Breast epithelium (tissue), 4 donors: ENCODE data around the gene ZNF438. TPM values are rescaled to one million over a fixed set of nuclear protein-coding genes. Genes with fewer than 3 reads are reported as not detected.

Experiments
- DNase-seq, 2 donors: peaks; one replicate each; pipeline ENCODE4 v3.0.0-alpha.2; 2019; ENCODE audit warnings: low spot score in 2 of 2
- H3K27ac ChIP-seq, 2 donors: fragments of 200-600 bp; sonication (generic) in 1 of 2; one replicate each; pipeline ENCODE4 v1.5.1; 2016 to 2019; ENCODE audit warnings: mild to moderate bottlenecking in 1 of 2
- H3K27me3 ChIP-seq, 2 donors: fragments of 200-600 bp; sonication (generic) in 1 of 2; one replicate each; pipeline versions ENCODE4 v1.5.1 to v1.6.0; 2017 to 2019; ENCODE audit warnings: control low read depth in 1 of 2, mild to moderate bottlenecking in 1 of 2
- H3K36me3 ChIP-seq: fragments of 200-600 bp; one replicate; pipeline ENCODE4 v1.5.1; 2019
- H3K4me1 ChIP-seq, 2 donors: fragments of 200-600 bp; sonication (generic); one replicate each; pipeline ENCODE4 v1.5.1; 2016 to 2019; ENCODE audit warnings: control low read depth in 1 of 2
- H3K4me3 ChIP-seq, 3 donors: fragments of 200-600 bp; sonication (generic); 1 replicate in 2 of 3; 2 replicates in 1 of 3; pipeline ENCODE4 v1.5.1; 2016 to 2019; ENCODE audit warnings: mild to moderate bottlenecking in 3 of 3, moderate library complexity in 2 of 3
- H3K9me3 ChIP-seq, 2 donors: fragments of 200-600 bp; sonication (generic) in 1 of 2; one replicate each; pipeline ENCODE4 v1.5.1; 2016 to 2019; ENCODE audit warnings: control low read depth in 1 of 2
- POLR2A ChIP-seq: fragments of 450-650 bp; IDR thresholded peaks from one replicate; pipeline ENCODE4 v1.6.1; 2016; ENCODE audit warnings: antibody characterized with exemption, mild to moderate bottlenecking, moderate library complexity
- POLR2AphosphoS5 ChIP-seq, 3 donors: sonication (generic); formaldehyde crosslinking; IDR thresholded peaks; one replicate each; pipeline ENCODE4 v1.6.1; 2017; ENCODE audit warnings: antibody characterized with exemption in 3 of 3
- intact Hi-C: fragments of 100-400 bp; cut with DNase I; formaldehyde crosslinking; loops from one replicate; pipeline ENCODE4 v1.15.1; 2023; ENCODE audit warnings: low total_unique reads
- total RNA-seq, 3 donors: library from RNA; depleted of rRNA; stranded (reverse); fragments of >200 nt; gene quantifications; one replicate each; pipeline ENCODE4 v1.1.0, GENCODE V29; 2016
- TF ChIP-seq, protein P1 (sequence below), 3 donors: fragments of 450-650 bp; IDR thresholded peaks; one replicate each; pipeline ENCODE4 v1.5.1; 2016 to 2017; ENCODE audit warnings: antibody characterized with exemption in 3 of 3, mild to moderate bottlenecking in 3 of 3, moderate library complexity in 3 of 3

ZNF438 gene
- total RNA-seq, 3 donors from 2014 or later: 8.8 to 34.6 (median 10.0) TPM

GRCh38 chr10:30858499-30858898, 173.2 kb downstream of the ZNF438 start:
- H3K4me3 ChIP-seq: no peak overlapping the region
- H3K9me3 ChIP-seq: no peaks in the 10 kb centered on the region
- H3K27ac ChIP-seq: peak overlapping the region in 1 of 2 donors; percentile 56
- DNase-seq: no peak
- TF ChIP-seq POLR2AphosphoS5 (IDR thresholded peaks at IDR 0.05) (no peak), POLR2A (no peak)
- TF ChIP-seq, protein P1, sequence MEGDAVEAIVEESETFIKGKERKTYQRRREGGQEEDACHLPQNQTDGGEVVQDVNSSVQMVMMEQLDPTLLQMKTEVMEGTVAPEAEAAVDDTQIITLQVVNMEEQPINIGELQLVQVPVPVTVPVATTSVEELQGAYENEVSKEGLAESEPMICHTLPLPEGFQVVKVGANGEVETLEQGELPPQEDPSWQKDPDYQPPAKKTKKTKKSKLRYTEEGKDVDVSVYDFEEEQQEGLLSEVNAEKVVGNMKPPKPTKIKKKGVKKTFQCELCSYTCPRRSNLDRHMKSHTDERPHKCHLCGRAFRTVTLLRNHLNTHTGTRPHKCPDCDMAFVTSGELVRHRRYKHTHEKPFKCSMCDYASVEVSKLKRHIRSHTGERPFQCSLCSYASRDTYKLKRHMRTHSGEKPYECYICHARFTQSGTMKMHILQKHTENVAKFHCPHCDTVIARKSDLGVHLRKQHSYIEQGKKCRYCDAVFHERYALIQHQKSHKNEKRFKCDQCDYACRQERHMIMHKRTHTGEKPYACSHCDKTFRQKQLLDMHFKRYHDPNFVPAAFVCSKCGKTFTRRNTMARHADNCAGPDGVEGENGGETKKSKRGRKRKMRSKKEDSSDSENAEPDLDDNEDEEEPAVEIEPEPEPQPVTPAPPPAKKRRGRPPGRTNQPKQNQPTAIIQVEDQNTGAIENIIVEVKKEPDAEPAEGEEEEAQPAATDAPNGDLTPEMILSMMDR (IDR thresholded peaks at IDR 0.05): no peak
- H3K27me3 ChIP-seq: no peaks in the 10 kb centered on the region
- no peaks in the 10 kb centered on the region for H3K36me3 ChIP-seq
- intact Hi-C loops: no loop called here
- peaks cover 0 to 2% of the 10 kb centered on the region in 2 donors for H3K4me1 ChIP-seq

DNA sequence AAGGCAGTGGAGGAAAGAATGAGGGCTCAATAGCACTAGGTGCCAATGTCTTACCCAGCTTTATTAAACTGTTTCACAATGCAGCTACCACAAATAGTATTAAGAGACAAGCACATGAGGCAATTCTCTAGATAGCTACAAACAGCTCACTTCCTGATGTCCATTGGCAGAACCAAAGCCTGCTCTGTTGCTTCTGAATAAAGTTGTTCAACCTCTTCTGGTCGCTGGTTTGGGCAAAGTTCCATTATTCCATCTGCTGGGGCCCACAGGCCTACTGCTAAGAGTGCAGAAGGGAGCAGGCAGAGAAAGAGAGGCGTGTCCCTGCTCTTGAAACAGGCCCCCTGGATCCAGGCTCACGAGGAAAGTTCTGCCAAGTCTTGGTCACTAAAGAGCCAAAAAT, 173.9 kb downstream of the ZNF438 start:
- TF ChIP-seq POLR2AphosphoS5 (IDR thresholded peaks at IDR 0.05): peak; percentile 52 to 89 (median 83)
- TF ChIP-seq, protein P1 (IDR thresholded peaks at IDR 0.05): no peak
- no peak for TF ChIP-seq POLR2A
- H3K4me3 ChIP-seq: no peak overlapping the region
- no peaks in the 10 kb centered on the region for H3K9me3 ChIP-seq
- no peaks in the 10 kb centered on the region for H3K36me3 ChIP-seq
- H3K4me1 ChIP-seq: peaks cover 0 to 2% of the 10 kb centered on the region in 2 donors
- DNase-seq: peak in 1 of 2 donors; percentile 54
- intact Hi-C loops: no loop called here
- H3K27me3 ChIP-seq: no peaks in the 10 kb centered on the region
- peak overlapping the region; percentile 53 to 62 for H3K27ac ChIP-seq

DNA sequence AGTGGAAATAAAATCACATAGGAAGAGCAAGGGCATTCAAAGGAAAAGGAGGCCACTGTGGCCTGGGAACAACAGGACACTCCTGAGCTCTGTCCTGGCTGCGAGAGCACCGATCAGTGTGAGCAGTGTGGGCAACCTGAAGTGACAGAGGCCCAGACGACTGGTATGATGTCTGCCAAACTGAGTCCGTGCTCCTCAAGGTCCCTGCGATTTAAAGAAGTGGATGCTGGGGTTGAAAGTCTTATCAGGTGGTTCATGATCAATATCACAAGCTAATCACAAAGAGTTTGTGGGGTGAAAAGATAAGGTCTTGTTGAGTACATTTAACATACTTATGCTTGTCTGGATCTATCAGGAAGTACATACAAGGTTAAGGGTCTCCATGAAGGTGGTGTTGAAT, 176.5 kb downstream of the ZNF438 start:
- Histone ChIP-seq H3K27ac (no peak overlapping the region), H3K27me3 (no peaks in the 10 kb centered on the region), H3K9me3 (no peaks in the 10 kb centered on the region), H3K4me1 (peaks cover 0 to 2% of the 10 kb centered on the region in 2 donors), H3K36me3 (no peaks in the 10 kb centered on the region), H3K4me3 (no peak overlapping the region)
- no peak for TF ChIP-seq POLR2A
- TF ChIP-seq POLR2AphosphoS5 (IDR thresholded peaks at IDR 0.05): no peak
- TF ChIP-seq, protein P1 (IDR thresholded peaks at IDR 0.05): no peak
- no peak for DNase-seq
- intact Hi-C loops: no loop called here

GRCh38 chr10:30854656-30855055, 177.0 kb downstream of the ZNF438 start:
- Histone ChIP-seq H3K4me3 (no peak overlapping the region), H3K36me3 (no peaks in the 10 kb centered on the region), H3K4me1 (peaks cover 0 to 2% of the 10 kb centered on the region in 2 donors), H3K9me3 (no peaks in the 10 kb centered on the region), H3K27ac (no peak overlapping the region), H3K27me3 (no peaks in the 10 kb centered on the region)
- TF ChIP-seq, protein P1 (IDR thresholded peaks at IDR 0.05): no peak
- intact Hi-C loops: no loop called here
- DNase-seq: no peak

GRCh38 chr10:30853066-30853465, 178.6 kb downstream of the ZNF438 start:
- intact Hi-C loops: no loop called here
- H3K9me3 ChIP-seq: no peaks in the 10 kb centered on the region
- no peaks in the 10 kb centered on the region for H3K36me3 ChIP-seq
- H3K4me3 ChIP-seq: no peak overlapping the region
- no peak for DNase-seq
- no peaks in the 10 kb centered on the region for H3K27me3 ChIP-seq
- H3K27ac ChIP-seq: no peak overlapping the region
- H3K4me1 ChIP-seq: no peaks in the 10 kb centered on the region
- TF ChIP-seq POLR2AphosphoS5 (IDR thresholded peaks at IDR 0.05): no peak
- TF ChIP-seq, protein P1 (IDR thresholded peaks at IDR 0.05): no peak
- no peak for TF ChIP-seq POLR2A
